Muscle of arm (tissue), 12 donors: ENCODE data around the gene PADI4. TPM values are rescaled to one million over a fixed set of nuclear protein-coding genes. Genes with fewer than 3 reads are reported as not detected.

Experiments
- DNase-seq: peaks from one replicate; pipeline ENCODE4 v3.0.0-alpha.2; 2013
- polyA plus RNA-seq, 12 donors: library from polyadenylated mRNA; unstranded; fragments of 120-200 nt; gene quantifications; one replicate each; pipeline ENCODE4 v1.2.1, GENCODE V29; 2013; ENCODE audit not compliant: insufficient read length in 12 of 12

Gene PADI4
- polyA plus RNA-seq, 12 donors, result 0.16 to 5.1 (median 0.49) TPM; not detected in 2

DNA sequence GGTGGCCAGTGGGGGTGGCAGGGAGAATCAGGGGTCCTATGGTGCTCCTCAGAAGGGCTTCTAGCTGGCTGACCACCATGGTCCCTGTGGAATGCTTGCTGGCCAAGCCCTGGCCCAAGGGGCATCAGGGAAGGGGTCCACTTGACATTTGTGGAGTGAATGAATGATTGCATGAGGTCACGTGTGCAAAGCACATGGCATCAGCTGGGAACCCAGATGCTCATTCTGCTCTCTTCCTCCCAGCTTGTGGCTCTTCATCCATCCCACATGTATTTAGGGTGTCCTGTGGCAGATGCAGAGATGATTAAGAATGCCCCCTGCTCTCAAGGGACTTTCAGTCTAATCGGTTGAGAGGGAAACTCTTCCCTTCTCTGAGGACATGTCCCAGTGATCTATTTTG, 27.1 kb upstream of the PADI4 start:
- DNase-seq, result no peak

- DNase-seq, result no peak
Observed at GRCh38 chr1:17281775-17282181, 26.2 kb upstream of the PADI4 start.

- DNase-seq, result no peak
Observed at GRCh38 chr1:17282836-17283235, 25.2 kb upstream of the PADI4 start.

DNA sequence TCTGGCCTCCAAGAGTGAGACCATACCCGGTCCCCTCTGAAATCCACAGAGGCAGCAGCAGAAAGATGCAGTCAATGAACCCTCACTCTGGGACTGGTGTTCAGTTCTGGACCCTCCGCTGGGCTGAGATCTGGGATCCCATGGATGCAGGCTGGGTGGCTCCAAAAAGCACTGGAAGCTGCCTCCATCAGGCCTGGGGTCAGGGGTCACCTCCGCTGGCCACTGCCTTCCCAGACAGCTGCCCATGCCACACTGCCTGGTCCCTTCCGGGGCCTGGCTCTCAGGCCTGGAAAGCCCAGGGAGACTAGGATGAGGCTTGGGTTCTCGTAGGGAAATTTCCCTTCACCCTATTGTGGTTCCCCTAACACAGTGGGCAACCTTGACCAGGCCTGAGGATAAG, 21.4 kb upstream of the PADI4 start:
- no peak for DNase-seq

DNA sequence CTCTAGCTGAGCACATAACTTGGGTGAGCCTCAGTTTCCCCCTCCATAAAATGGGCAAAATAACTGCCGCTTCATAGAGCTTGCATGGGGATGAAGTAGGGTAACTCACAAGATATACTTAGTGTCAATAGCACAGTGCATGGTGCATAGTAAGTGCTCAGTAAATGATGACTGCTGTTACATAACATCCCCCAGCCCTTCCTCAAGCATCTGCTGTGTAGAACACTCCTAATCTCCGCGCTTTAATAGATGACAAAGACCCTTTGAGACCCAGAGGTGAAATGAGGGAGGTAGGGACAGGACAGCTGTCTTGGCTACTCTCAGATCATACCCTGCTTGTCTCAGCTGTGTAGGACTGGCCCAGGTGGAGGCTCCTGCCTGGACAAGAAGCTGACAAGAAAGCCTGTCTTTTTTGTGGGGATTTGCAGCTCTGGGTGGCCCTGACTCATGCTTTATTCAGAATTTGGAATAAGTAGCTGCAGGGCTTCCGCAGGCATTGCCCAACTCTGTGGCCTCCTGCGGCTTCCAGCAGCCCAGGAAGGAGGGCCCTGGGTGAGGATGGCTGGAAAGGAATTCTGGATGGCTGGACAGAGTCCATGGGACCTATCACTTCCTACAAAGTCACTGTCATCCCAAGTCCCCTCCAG, 20.7 kb upstream of the PADI4 start:
- DNase-seq, result no peak

DNA sequence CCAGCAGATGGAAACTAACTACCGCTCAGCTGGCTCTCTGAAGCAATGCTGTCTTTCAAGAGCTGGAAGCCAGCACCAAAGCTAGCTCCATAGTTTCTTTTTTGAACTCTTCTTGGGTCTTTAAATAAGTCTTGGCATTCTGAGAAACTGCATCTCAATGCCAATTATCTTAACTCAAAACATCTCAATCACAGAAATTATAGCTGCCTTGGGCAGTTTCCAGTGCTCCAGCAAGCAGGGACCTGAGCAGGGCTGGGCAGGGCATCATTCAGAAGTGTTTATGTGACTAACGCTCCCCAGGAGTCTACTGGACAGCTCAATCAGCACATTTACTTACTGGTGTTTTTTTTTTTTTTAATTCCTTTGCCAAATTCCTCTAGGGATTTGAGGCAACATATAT, 18.3 kb upstream of the PADI4 start:
- DNase-seq, result no peak

DNA sequence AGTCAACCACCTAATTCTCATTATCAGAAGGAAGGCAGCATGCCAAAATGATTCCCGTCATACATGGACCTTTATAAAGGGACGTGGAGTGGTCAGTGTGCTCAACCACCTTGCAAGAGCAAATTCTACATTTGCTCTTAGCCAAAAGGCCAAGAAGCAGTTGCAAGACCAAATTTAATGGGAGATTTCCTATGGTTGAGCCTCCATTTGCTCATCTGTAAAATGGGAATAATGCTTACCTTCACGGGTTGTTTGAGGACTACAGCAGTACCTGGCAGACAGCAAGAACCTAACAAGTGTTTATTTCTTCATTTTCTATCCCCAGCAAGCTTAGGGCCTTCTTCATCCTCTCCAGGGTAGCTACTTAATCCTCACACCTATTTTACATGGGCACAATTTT, 17.4 kb upstream of the PADI4 start:
- DNase-seq, result no peak

DNA sequence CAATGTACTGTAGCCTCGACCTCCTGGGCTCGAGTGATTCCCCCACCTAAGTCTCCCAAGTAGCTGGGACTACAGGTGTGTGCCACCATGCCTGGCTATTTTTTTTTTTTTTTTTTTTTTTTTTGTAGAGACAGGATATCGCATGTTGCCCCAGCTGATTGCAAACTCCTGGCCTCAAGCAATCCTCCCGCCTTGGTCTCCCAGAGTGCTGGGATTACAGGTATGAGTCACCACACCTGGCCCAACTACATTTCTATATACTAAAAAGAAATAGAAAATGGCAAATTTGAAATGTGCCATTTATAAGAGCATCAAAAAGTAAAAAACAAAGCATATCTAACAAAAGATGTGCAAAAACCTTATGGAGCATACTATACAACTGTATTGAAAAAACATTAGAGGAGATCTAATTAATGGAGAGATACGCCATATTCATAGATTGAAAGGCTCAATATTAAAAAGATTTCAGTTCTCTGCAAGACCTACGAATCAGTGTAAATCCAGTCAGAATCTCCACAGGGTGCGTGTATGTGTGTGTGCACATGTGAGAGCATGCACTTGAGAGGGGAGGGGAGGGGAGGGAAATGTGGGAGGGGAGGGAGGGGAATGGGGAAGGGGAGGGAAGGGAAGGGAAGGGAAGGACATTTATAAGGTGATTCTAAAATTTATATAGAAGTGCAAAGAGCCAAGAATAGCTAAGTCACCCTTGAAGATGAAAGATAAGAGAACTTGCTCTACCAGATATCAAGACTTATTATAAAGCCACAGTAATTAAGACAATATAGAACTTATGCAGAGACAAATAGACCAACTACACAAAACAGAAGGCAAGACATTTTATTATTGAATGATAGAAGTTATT, 15.5 kb upstream of the PADI4 start:
- no peak for DNase-seq

DNA sequence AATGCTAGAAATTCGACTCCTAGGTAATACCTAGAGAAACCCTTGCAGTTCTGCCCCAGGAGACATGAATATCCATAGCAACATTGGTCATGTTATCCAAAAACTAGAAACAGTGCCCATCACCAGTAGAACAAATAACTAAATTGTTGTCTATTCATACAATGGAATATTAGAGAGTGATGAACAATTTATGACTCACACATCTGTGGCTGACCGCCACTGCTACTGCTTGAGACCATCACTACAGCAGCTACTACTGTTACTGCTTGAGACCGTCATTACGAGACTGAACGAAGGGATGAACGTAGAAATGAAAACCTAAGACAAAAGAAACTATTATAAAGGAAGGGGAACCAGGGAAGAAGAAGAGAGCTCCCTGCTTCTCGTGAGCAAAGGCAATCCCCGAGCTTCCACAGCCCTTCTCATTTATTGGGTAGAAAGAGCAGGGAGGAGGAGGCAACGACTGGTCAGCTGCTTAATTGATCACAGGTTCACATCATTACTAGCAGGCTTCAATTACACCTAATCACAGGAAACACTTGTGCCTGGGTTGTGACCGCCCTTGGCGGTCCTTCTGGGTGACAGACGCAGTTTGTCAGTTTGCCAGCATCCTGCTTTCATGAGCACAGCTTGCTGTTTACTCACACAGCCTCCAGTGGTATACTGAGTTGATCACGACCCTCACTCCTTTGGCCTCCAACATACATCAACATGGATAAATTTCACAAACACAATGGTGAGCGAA, 14.1 kb upstream of the PADI4 start:
- DNase-seq, result no peak

DNA sequence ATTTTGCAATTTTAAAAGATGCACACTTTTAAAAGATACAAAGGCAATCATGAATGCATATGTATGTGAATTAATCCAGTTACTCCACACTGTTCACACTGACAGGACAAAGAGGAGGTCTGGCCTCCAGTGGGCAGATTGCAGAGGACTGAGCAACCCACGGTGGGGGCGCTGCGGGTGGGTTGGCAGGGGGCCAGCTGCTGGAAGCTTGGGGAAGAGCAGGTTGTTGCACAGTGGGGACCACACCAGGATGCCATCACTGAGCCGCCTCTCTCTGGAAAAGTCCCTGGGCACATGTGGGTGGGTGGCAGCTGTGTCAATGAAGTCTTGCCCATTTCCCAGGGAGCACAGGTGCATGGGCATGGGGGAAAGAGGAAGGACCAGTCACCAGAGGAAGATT, 12.7 kb upstream of the PADI4 start:
- DNase-seq, result no peak

GRCh38 chr1:17296086-17296485, 11.9 kb upstream of the PADI4 start:
- DNase-seq, result no peak

DNA sequence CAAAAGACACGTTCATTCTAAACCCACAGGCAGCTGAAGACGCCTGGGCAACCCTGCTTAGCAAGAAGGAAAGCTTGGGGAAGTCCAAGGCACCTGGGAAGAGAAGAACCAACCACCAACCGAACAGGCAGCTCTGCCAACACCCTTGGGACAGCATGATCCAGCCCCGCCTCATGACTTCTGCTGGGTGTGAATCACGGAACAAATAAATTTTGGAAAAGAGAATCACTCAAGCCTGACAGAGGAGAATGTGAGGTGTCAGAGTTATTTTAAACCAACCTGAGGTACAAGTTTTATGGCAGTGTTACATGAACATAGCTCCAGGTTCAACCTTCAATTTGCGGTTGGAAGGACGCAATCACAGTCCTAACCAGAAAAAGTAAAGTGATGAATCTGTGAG, 10.0 kb upstream of the PADI4 start:
- DNase-seq, result no peak

GRCh38 chr1:17301767-17302166, 6.2 kb upstream of the PADI4 start:
- no peak for DNase-seq

GRCh38 chr1:17304151-17304825, 3.7 kb upstream of the PADI4 start:
- DNase-seq, result no peak

DNA sequence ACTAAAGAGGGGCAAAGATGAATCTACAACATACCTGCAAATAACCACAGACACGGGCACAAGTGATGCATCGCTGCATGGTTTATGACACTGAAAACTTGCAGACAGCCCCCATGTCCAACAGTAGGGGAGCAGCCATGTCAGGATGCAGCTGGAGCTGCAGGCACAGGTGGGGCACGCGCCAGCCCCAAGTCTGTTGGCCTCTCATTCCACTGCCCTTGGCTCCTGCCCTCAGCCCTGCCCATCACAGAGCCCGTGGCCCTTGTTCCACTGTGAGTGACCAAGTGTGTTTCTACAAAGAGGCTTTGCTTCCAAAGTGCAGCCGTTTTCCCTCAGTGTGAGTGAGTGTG, 3.2 kb upstream of the PADI4 start:
- no peak for DNase-seq

- no peak for DNase-seq
Observed at GRCh38 chr1:17305576-17306095, 2.4 kb upstream of the PADI4 start.

- DNase-seq, result no peak
Observed at GRCh38 chr1:17306407-17306806, 1.6 kb upstream of the PADI4 start.

GRCh38 chr1:17306921-17307320, 1.1 kb upstream of the PADI4 start:
- DNase-seq, result no peak

DNA sequence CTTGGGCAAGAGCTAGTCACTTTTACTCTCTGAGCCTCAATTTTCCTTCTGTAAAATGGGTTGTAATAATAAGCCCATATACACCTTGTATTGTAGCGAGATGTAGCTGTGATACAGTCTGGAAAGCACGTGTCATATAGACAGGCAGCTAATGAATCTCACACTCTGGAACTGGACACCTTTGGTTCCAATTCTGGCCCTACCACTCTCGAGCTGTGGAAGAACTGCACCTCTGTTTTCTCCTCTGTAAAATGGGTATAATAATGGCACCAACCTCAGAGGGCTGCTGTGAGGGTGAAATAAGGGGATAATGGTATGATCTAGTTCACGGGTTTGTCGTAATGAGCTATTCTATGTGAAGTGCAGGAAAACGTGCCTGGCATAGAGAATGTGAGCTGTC, 668 bp upstream of the PADI4 start:
- DNase-seq, result no peak

DNA sequence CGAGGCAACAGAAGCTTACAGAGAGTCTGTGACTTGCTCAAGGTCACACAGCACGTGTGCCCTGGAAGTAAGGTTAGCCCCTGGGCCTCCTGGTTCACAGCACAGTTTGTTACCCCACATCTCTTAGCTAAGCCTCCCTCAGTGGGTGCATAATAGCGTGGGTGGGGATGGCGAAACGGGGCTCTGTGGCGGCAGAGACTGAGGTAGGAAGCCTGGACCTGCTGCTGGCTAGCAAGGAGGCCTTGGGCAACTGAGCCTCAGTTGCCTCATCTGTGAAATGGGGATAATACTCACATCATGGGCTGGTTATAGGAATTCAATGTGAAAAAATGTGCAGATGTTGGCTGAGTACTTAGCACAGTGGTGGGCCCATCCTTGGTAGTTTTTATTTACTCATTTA, 596 bp downstream of the PADI4 start:
- DNase-seq, result no peak

- DNase-seq, result no peak
Observed at GRCh38 chr1:17309426-17310067, 1.6 kb downstream of the PADI4 start.
